ENCODE results near the gene CCDC85C. TPM values are rescaled to one million over a fixed set of nuclear protein-coding genes. Genes with fewer than 3 reads are reported as not detected.

CCDC85C gene
- total RNA-seq, 1 donor from 2014 or later = 16.6 TPM

GRCh38 chr14:99512571-99513182, 91.3 kb downstream of the CCDC85C start:
- peaks cover 6% of the 10 kb centered on the region for H3K79me2 ChIP-seq (ENCODE audit: insufficient read depth, low read length)
- no peak overlapping the region for H3K27ac ChIP-seq (ENCODE audit: low read depth, low read length)
- peaks cover 9% of the 10 kb centered on the region for H3K36me3 Mint-ChIP-seq (ENCODE audit: low read depth, unreplicated experiment)
- H3K9ac ChIP-seq (ENCODE audit: low read length) = no peak overlapping the region
- no peak overlapping the region for H3K4me3 Mint-ChIP-seq (ENCODE audit: unreplicated experiment)
- no peaks in the 10 kb centered on the region for H3K9me3 Mint-ChIP-seq (ENCODE audit: unreplicated experiment)
- no peak overlapping the region for H3K4me3 ChIP-seq (ENCODE audit: insufficient read depth, low read depth, low read length)
- H3K4me1 ChIP-seq (ENCODE audit: insufficient read depth, low read length) = peaks cover 13% of the 10 kb centered on the region
- peak overlapping the region; percentile 81 for H3K27ac Mint-ChIP-seq (ENCODE audit: unreplicated experiment)
- H3K9me3 ChIP-seq (ENCODE audit: insufficient read depth, low read depth, low read length) = no peaks in the 10 kb centered on the region
- no peak overlapping the region for H3K4me2 ChIP-seq (ENCODE audit: low read length)
- H3K27me3 ChIP-seq (ENCODE audit: insufficient read depth, low read length) = no peaks in the 10 kb centered on the region
- H3K36me3 ChIP-seq (ENCODE audit: insufficient read depth, low read length) = peaks cover 8% of the 10 kb centered on the region
- no peaks in the 10 kb centered on the region for H3K4me1 Mint-ChIP-seq (ENCODE audit: low read depth, unreplicated experiment)
- peaks cover 38% of the 10 kb centered on the region for H4K20me1 ChIP-seq (ENCODE audit: insufficient read depth, low read length)
- H3K27me3 Mint-ChIP-seq (ENCODE audit: low read depth, unreplicated experiment) = no peaks in the 10 kb centered on the region
- H2AFZ ChIP-seq (ENCODE audit: low read depth, low read length) = no peak overlapping the region
- FAIRE-seq (no peak), DNase-seq (ENCODE audit: low read depth) (no peak)
- TF ChIP-seq, protein P1, sequence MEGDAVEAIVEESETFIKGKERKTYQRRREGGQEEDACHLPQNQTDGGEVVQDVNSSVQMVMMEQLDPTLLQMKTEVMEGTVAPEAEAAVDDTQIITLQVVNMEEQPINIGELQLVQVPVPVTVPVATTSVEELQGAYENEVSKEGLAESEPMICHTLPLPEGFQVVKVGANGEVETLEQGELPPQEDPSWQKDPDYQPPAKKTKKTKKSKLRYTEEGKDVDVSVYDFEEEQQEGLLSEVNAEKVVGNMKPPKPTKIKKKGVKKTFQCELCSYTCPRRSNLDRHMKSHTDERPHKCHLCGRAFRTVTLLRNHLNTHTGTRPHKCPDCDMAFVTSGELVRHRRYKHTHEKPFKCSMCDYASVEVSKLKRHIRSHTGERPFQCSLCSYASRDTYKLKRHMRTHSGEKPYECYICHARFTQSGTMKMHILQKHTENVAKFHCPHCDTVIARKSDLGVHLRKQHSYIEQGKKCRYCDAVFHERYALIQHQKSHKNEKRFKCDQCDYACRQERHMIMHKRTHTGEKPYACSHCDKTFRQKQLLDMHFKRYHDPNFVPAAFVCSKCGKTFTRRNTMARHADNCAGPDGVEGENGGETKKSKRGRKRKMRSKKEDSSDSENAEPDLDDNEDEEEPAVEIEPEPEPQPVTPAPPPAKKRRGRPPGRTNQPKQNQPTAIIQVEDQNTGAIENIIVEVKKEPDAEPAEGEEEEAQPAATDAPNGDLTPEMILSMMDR (IDR thresholded peaks at IDR 0.05; ENCODE audit: insufficient read depth, low read depth, low read length) = no peak
- no peak for TF ChIP-seq EZH2 (IDR thresholded peaks at IDR 0.05; ENCODE audit: insufficient read depth, low read length)

GRCh38 chr14:99512110-99512449, 91.9 kb downstream of the CCDC85C start:
- Histone ChIP-seq H4K20me1 (ENCODE audit: insufficient read depth, low read length) (peaks cover 36% of the 10 kb centered on the region), H3K36me3 (ENCODE audit: insufficient read depth, low read length) (peaks cover 13% of the 10 kb centered on the region), H3K27me3 (ENCODE audit: insufficient read depth, low read length) (no peaks in the 10 kb centered on the region), H2AFZ (ENCODE audit: low read depth, low read length) (no peak overlapping the region), H3K4me2 (ENCODE audit: low read length) (no peak overlapping the region), H3K4me1 (ENCODE audit: insufficient read depth, low read length) (peaks cover 13% of the 10 kb centered on the region), H3K4me3 (ENCODE audit: insufficient read depth, low read depth, low read length) (no peak overlapping the region), H3K9me3 (ENCODE audit: insufficient read depth, low read depth, low read length) (no peaks in the 10 kb centered on the region), H3K27ac (ENCODE audit: low read depth, low read length) (no peak overlapping the region), H3K9ac (ENCODE audit: low read length) (peak overlapping the region; percentile 48), H3K79me2 (ENCODE audit: insufficient read depth, low read length) (peaks cover 5% of the 10 kb centered on the region)
- peaks cover 15% of the 10 kb centered on the region for H3K36me3 Mint-ChIP-seq (ENCODE audit: low read depth, unreplicated experiment)
- H3K27ac Mint-ChIP-seq (ENCODE audit: unreplicated experiment) = peak overlapping the region; percentile 81
- H3K9me3 Mint-ChIP-seq (ENCODE audit: unreplicated experiment) = no peaks in the 10 kb centered on the region
- H3K27me3 Mint-ChIP-seq (ENCODE audit: low read depth, unreplicated experiment) = no peaks in the 10 kb centered on the region
- no peak overlapping the region for H3K4me3 Mint-ChIP-seq (ENCODE audit: unreplicated experiment)
- no peaks in the 10 kb centered on the region for H3K4me1 Mint-ChIP-seq (ENCODE audit: low read depth, unreplicated experiment)
- no peak for DNase-seq (ENCODE audit: low read depth)
- no peak for FAIRE-seq
- TF ChIP-seq EZH2 (IDR thresholded peaks at IDR 0.05; ENCODE audit: insufficient read depth, low read length) = no peak
- TF ChIP-seq, protein P1 (IDR thresholded peaks at IDR 0.05; ENCODE audit: insufficient read depth, low read depth, low read length) = no peak

- Mint-ChIP-seq H3K9me3 (ENCODE audit: unreplicated experiment) (no peaks in the 10 kb centered on the region), H3K27ac (ENCODE audit: unreplicated experiment) (no peak overlapping the region), H3K27me3 (ENCODE audit: low read depth, unreplicated experiment) (no peaks in the 10 kb centered on the region), H3K4me3 (ENCODE audit: unreplicated experiment) (no peak overlapping the region), H3K36me3 (ENCODE audit: low read depth, unreplicated experiment) (peaks cover 20% of the 10 kb centered on the region), H3K4me1 (ENCODE audit: low read depth, unreplicated experiment) (no peaks in the 10 kb centered on the region)
- Histone ChIP-seq H3K4me2 (ENCODE audit: low read length) (no peak overlapping the region), H3K79me2 (ENCODE audit: insufficient read depth, low read length) (peaks cover 5% of the 10 kb centered on the region), H4K20me1 (ENCODE audit: insufficient read depth, low read length) (peaks cover 38% of the 10 kb centered on the region), H3K27me3 (ENCODE audit: insufficient read depth, low read length) (no peaks in the 10 kb centered on the region), H3K27ac (ENCODE audit: low read depth, low read length) (peak overlapping the region; percentile 39), H3K4me1 (ENCODE audit: insufficient read depth, low read length) (peaks cover 13% of the 10 kb centered on the region), H3K9ac (ENCODE audit: low read length) (peak overlapping the region; percentile 48), H3K4me3 (ENCODE audit: insufficient read depth, low read depth, low read length) (no peak overlapping the region), H2AFZ (ENCODE audit: low read depth, low read length) (no peak overlapping the region), H3K9me3 (ENCODE audit: insufficient read depth, low read depth, low read length) (no peaks in the 10 kb centered on the region), H3K36me3 (ENCODE audit: insufficient read depth, low read length) (peaks cover 17% of the 10 kb centered on the region)
- DNase-seq (ENCODE audit: low read depth) = peak; percentile 59
- TF ChIP-seq, protein P1 (IDR thresholded peaks at IDR 0.05; ENCODE audit: insufficient read depth, low read depth, low read length) = no peak
- no peak for TF ChIP-seq EZH2 (IDR thresholded peaks at IDR 0.05; ENCODE audit: insufficient read depth, low read length)
- no peak for FAIRE-seq
Measured at GRCh38 chr14:99511421-99512109, 92.4 kb downstream of the CCDC85C start.
